HepG2 (cell line): ENCODE measurements around the gene DNPEP. TPM values are rescaled to one million over a fixed set of nuclear protein-coding genes. Genes with fewer than 3 reads are reported as not detected.
A peak's percentile ranks its signal among the peaks of the same experiment; 100 is the strongest.

Experiments used
- ATAD3A ChIP-seq: sonication (generic); formaldehyde crosslinking; IDR thresholded peaks from 2 replicates; pipeline ENCODE4 v1.4.0; 2020; ENCODE audit warnings: missing genetic modification reagents
- GZF1 ChIP-seq: sonication (generic); formaldehyde crosslinking; IDR thresholded peaks from 2 replicates; pipeline ENCODE4 v1.5.1; 2020; ENCODE audit warnings: mild to moderate bottlenecking, missing genetic modification reagents
- KLF12 ChIP-seq: sonication (generic); formaldehyde crosslinking; IDR thresholded peaks from 2 replicates; pipeline ENCODE4 v1.4.0; 2020; ENCODE audit warnings: missing genetic modification reagents, borderline replicate concordance
- KLF16 ChIP-seq, 2 experiments: sonication (generic) in 1 of 2; formaldehyde crosslinking in 1 of 2; IDR thresholded peaks; 2 replicates each; pipeline versions ENCODE4 v1.6.1 to v1.8.0; 2016 to 2023; ENCODE audit warnings: missing genetic modification reagents in 2 of 2, missing compliant biosample characterization in 1 of 2
- MAFK ChIP-seq, 2 experiments: IDR thresholded peaks in 1 of 2; conservative IDR thresholded peaks in 1 of 2; 2 replicates each; pipeline ENCODE4 v1.6.1; 2011; ENCODE audit warnings: improper control_type of control experiment in 2 of 2, low read length in 2 of 2
- MTF1 ChIP-seq: sonication (generic); formaldehyde crosslinking; IDR thresholded peaks from 2 replicates; pipeline ENCODE4 v1.5.0; 2020; ENCODE audit warnings: missing genetic modification reagents
- POLR2AphosphoS5 ChIP-seq: IDR thresholded peaks from 2 replicates; pipeline ENCODE4 v1.6.1; 2012; ENCODE audit warnings: low read depth, low read length
- PPARG ChIP-seq: conservative IDR thresholded peaks from 2 replicates; pipeline ENCODE4 v1.6.1; 2016; ENCODE audit warnings: missing biosample characterization, missing genetic modification reagents
- RORA ChIP-seq: sonication (generic); formaldehyde crosslinking; IDR thresholded peaks from 2 replicates; pipeline ENCODE4 v1.5.0; 2020; ENCODE audit warnings: mild to moderate bottlenecking, missing genetic modification reagents, moderate library complexity
- SALL2 ChIP-seq: sonication (generic); formaldehyde crosslinking; IDR thresholded peaks from 2 replicates; pipeline ENCODE4 v1.8.1; 2023; ENCODE audit warnings: mild to moderate bottlenecking, missing genetic modification reagents, inconsistent platforms
- SIN3A ChIP-seq: IDR thresholded peaks from 2 replicates; pipeline ENCODE4 v1.6.1; 2011; ENCODE audit warnings: low read depth, mild to moderate bottlenecking, control low read depth, low read length, borderline replicate concordance
- SIN3B ChIP-seq: fragments of 150-350 bp; IDR thresholded peaks from 2 replicates; pipeline ENCODE4 v1.6.1; 2014; ENCODE audit warnings: low read length
- TEAD3 ChIP-seq: optimal IDR thresholded peaks from 2 replicates; pipeline ENCODE3; 2016; ENCODE audit warnings: borderline replicate concordance
- XBP1 ChIP-seq: sonication (generic); formaldehyde crosslinking; IDR thresholded peaks from 2 replicates; pipeline ENCODE4 v1.5.0; 2020; ENCODE audit warnings: missing genetic modification reagents
- ZFP91 ChIP-seq: sonication (generic); formaldehyde crosslinking; IDR thresholded peaks from 2 replicates; pipeline ENCODE4 v1.9.0; 2022; ENCODE audit warnings: missing genetic modification reagents, mild to moderate bottlenecking, borderline replicate concordance
- ZFX ChIP-seq: sonication (generic); formaldehyde crosslinking; IDR thresholded peaks from 2 replicates; pipeline ENCODE4 v1.4.0; 2020; ENCODE audit warnings: mild to moderate bottlenecking, low read depth, missing genetic modification reagents, moderate library complexity
- ZNF20 ChIP-seq: sonication (generic); formaldehyde crosslinking; IDR thresholded peaks from 2 replicates; pipeline ENCODE4 v1.4.0; 2020; ENCODE audit warnings: mild to moderate bottlenecking, moderate library complexity, missing genetic modification reagents
- ZNF343 ChIP-seq: sonication (generic); formaldehyde crosslinking; IDR thresholded peaks from 2 replicates; pipeline ENCODE4 v1.4.0; 2020; ENCODE audit warnings: mild to moderate bottlenecking, missing genetic modification reagents
- ZNF446 ChIP-seq: sonication (generic); formaldehyde crosslinking; IDR thresholded peaks from 2 replicates; pipeline ENCODE4 v1.5.0; 2020; ENCODE audit warnings: mild to moderate bottlenecking, missing genetic modification reagents
- polyA plus RNA-seq, 8 experiments: library from polyadenylated mRNA; depleted of rRNA in 3 of 8; stranded (reverse) in 7 of 8; unstranded in 1 of 8; fragments of >200 nt; fragmentation: Illumina TruSeq in 4 of 8; extraction: Trizol in 4 of 8; gene quantifications; 2 replicates each; pipeline versions ENCODE4 v1.2.1 to v1.2.3, GENCODE V29; 2011 to 2016; ENCODE audit warnings: low read depth in 4 of 8, missing spikeins in 1 of 8, mixed read lengths in 1 of 8; ENCODE audit not compliant: insufficient read depth in 1 of 8
- total RNA-seq, 5 experiments: library from RNA; depleted of rRNA; stranded (reverse); fragments of >200 nt; fragmentation: Illumina TruSeq; extraction: Trizol; gene quantifications; 2 replicates each; pipeline ENCODE4 v1.2.3, GENCODE V29; 2016; ENCODE audit warnings: low read depth in 1 of 5
- TF ChIP-seq, protein P1 (sequence below): sonication (generic); formaldehyde crosslinking; IDR thresholded peaks from 2 replicates; pipeline ENCODE4; 2020; ENCODE audit warnings: missing genetic modification reagents, mild to moderate bottlenecking, borderline replicate concordance
- TF ChIP-seq, protein P2 (sequence below): sonication (generic); formaldehyde crosslinking; IDR thresholded peaks from 2 replicates; pipeline ENCODE4 v1.4.0; 2020; ENCODE audit warnings: mild to moderate bottlenecking, missing genetic modification reagents
- TF ChIP-seq, protein P3 (sequence below): sonication (generic); formaldehyde crosslinking; IDR thresholded peaks from 2 replicates; pipeline ENCODE4 v1.5.1; 2020; ENCODE audit warnings: missing genetic modification reagents, mild to moderate bottlenecking, borderline replicate concordance

Gene DNPEP
- total and polyA plus RNA-seq, 2 of the 13 experiments (the other 11 are each of a cell fraction or from before 2014, with no cell fraction given), result 104 to 109 TPM

GRCh38 chr2:219387306-219388120 lies at the start of gene DNPEP (continued):
- TF ChIP-seq SIN3A (peak; percentile 78; the same call in 1 of the 2 replicates), POLR2AphosphoS5 (peak; percentile 64; the same call in 1 of the 2 replicates), SALL2 (CRISPR knock-in tag) (no peak), MTF1 (CRISPR knock-in tag) (no peak), ZFP91 (CRISPR knock-in tag) (peak; percentile 88; the same call in 1 of the 2 replicates), XBP1 (CRISPR knock-in tag) (no peak), SIN3B (no peak; the same call in 1 of the 2 replicates), ZNF343 (CRISPR knock-in tag) (peak; percentile 48; the same call in 1 of the 2 replicates), MAFK (conservative IDR thresholded peaks at IDR 0.05 in 1 of 2, IDR thresholded peaks at IDR 0.05 in 1 of 2; ENCODE audit: low read length in 2 of 2) (no peak), GZF1 (CRISPR knock-in tag) (no peak), ZNF20 (CRISPR knock-in tag) (peak; percentile 74; the same call in 1 of the 2 replicates), KLF12 (CRISPR knock-in tag) (peak; percentile 59; the same call in 1 of the 2 replicates), PPARG (no peak), ZNF446 (CRISPR knock-in tag) (no peak; the same call in 1 of the 2 replicates), TEAD3 (peak; percentile 35), ATAD3A (CRISPR knock-in tag) (no peak), ZFX (CRISPR knock-in tag) (peak; percentile 92), KLF16 (CRISPR knock-in tag; IDR thresholded peaks at IDR 0.05) (peak in 1 of 2 experiments; percentile 93; a peak in 2 of 4 replicates), RORA (CRISPR knock-in tag) (no peak)
- TF ChIP-seq, protein P1, sequence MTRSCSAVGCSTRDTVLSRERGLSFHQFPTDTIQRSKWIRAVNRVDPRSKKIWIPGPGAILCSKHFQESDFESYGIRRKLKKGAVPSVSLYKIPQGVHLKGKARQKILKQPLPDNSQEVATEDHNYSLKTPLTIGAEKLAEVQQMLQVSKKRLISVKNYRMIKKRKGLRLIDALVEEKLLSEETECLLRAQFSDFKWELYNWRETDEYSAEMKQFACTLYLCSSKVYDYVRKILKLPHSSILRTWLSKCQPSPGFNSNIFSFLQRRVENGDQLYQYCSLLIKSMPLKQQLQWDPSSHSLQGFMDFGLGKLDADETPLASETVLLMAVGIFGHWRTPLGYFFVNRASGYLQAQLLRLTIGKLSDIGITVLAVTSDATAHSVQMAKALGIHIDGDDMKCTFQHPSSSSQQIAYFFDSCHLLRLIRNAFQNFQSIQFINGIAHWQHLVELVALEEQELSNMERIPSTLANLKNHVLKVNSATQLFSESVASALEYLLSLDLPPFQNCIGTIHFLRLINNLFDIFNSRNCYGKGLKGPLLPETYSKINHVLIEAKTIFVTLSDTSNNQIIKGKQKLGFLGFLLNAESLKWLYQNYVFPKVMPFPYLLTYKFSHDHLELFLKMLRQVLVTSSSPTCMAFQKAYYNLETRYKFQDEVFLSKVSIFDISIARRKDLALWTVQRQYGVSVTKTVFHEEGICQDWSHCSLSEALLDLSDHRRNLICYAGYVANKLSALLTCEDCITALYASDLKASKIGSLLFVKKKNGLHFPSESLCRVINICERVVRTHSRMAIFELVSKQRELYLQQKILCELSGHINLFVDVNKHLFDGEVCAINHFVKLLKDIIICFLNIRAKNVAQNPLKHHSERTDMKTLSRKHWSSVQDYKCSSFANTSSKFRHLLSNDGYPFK, result peak; percentile 65; the same call in 1 of the 2 replicates
- TF ChIP-seq, protein P2, sequence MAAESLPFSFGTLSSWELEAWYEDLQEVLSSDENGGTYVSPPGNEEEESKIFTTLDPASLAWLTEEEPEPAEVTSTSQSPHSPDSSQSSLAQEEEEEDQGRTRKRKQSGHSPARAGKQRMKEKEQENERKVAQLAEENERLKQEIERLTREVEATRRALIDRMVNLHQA, result no peak
- TF ChIP-seq, protein P3, sequence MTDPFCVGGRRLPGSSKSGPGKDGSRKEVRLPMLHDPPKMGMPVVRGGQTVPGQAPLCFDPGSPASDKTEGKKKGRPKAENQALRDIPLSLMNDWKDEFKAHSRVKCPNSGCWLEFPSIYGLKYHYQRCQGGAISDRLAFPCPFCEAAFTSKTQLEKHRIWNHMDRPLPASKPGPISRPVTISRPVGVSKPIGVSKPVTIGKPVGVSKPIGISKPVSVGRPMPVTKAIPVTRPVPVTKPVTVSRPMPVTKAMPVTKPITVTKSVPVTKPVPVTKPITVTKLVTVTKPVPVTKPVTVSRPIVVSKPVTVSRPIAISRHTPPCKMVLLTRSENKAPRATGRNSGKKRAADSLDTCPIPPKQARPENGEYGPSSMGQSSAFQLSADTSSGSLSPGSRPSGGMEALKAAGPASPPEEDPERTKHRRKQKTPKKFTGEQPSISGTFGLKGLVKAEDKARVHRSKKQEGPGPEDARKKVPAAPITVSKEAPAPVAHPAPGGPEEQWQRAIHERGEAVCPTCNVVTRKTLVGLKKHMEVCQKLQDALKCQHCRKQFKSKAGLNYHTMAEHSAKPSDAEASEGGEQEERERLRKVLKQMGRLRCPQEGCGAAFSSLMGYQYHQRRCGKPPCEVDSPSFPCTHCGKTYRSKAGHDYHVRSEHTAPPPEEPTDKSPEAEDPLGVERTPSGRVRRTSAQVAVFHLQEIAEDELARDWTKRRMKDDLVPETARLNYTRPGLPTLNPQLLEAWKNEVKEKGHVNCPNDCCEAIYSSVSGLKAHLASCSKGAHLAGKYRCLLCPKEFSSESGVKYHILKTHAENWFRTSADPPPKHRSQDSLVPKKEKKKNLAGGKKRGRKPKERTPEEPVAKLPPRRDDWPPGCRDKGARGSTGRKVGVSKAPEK (CRISPR knock-in tag), result no peak
